ENCODE data around the gene PELI1.

- TF ChIP-seq CTCF (IDR thresholded peaks at IDR 0.05) (no peak), POLR2A (IDR thresholded peaks at IDR 0.05) (no peak)
These were observed 81.4 kb downstream of the PELI1 start for GRCh38 chr2:64062840-64063239.

Data from uterus (tissue), 2 donors.